Esophagus squamous epithelium (tissue), 5 donors: Measurements from ENCODE around the gene TCF4. TPM values are rescaled to one million over a fixed set of nuclear protein-coding genes. Genes with fewer than 3 reads are reported as not detected.

Experiments used
- DNase-seq: peaks from one replicate; lab custom pipeline; 2025; lab: John Stamatoyannopoulos, UW
- H3K27ac ChIP-seq, 4 donors: fragments of 200-600 bp; sonication (generic); one replicate each; pipeline ENCODE4 v1.5.1; 2016 to 2019; ENCODE audit warnings: mild to moderate bottlenecking in 1 of 4
- H3K27me3 ChIP-seq, 4 donors: fragments of 200-600 bp; sonication (generic); 1 replicate in 3 of 4; 2 replicates in 1 of 4; pipeline versions ENCODE4 v1.5.1 to v1.6.0; 2017 to 2021; ENCODE audit warnings: antibody characterized with exemption in 1 of 4
- H3K36me3 ChIP-seq, 3 donors: fragments of 200-600 bp; sonication (generic); one replicate each; pipeline ENCODE4 v1.5.1; 2016 to 2019
- H3K4me1 ChIP-seq, 3 donors: fragments of 200-600 bp; sonication (generic); one replicate each; pipeline ENCODE4 v1.5.1; 2017 to 2019
- H3K4me3 ChIP-seq, 4 donors: fragments of 200-600 bp; sonication (generic); 1 replicate in 3 of 4; 2 replicates in 1 of 4; pipeline ENCODE4 v1.5.1; 2016 to 2019; ENCODE audit warnings: mild to moderate bottlenecking in 2 of 4, moderate library complexity in 1 of 4
- H3K9me3 ChIP-seq, 3 donors: fragments of 200-600 bp; sonication (generic); one replicate each; pipeline ENCODE4 v1.5.1; 2016 to 2019
- CTCF ChIP-seq, 6 experiments: fragments of 450-650 bp in 4 of 6; fragments of 200-600 bp in 2 of 6; sonication (generic) in 2 of 6; IDR thresholded peaks; one replicate each; pipeline ENCODE4 v1.5.1; 2016 to 2019; ENCODE audit warnings: antibody characterized with exemption in 6 of 6, mild to moderate bottlenecking in 4 of 6, moderate library complexity in 4 of 6
- POLR2A ChIP-seq, 4 donors: fragments of 450-650 bp; IDR thresholded peaks; one replicate each; pipeline ENCODE4 v1.6.1; 2017; ENCODE audit warnings: antibody characterized with exemption in 4 of 4, mild to moderate bottlenecking in 4 of 4, moderate library complexity in 3 of 4
- WGBS, 2 donors: methylation state at CpG; one replicate each; pipeline ENCODE4 v1.1.5; 2018; 5-methylcytosine and 5-hydroxymethylcytosine counted together
- intact Hi-C: fragments of 100-400 bp; cut with DNase I; formaldehyde crosslinking; loops from one replicate; pipeline ENCODE4 v1.15.0; 2022
- total RNA-seq, 4 donors: library from RNA; depleted of rRNA; stranded (reverse); fragments of >200 nt; gene quantifications; one replicate each; pipeline ENCODE4 v1.1.0, GENCODE V29; 2016
- donor health status: DM: yes; HTN: yes; CAD: no.

The TCF4 gene
- total RNA-seq, 4 donors from 2014 or later, result 19.0 to 79.7 (median 26.0) TPM

- H3K27ac ChIP-seq, result peak overlapping the region; percentile 45 to 88 (median 74)
- peaks cover 0 to 73% (median 0%) of the 10 kb centered on the region in 3 donors for H3K4me1 ChIP-seq
- 34 to 37% methylated on average over 4 of the region's 4 CpGs for WGBS, 2 donors
- H3K36me3 ChIP-seq, result no peaks in the 10 kb centered on the region
- no peaks in the 10 kb centered on the region for H3K9me3 ChIP-seq
- peak overlapping the region in 3 of 4 donors; percentile 36 to 55 (median 37) for H3K4me3 ChIP-seq
- H3K27me3 ChIP-seq, result no peaks in the 10 kb centered on the region
- DNase-seq, result no peak
- no peak for TF ChIP-seq POLR2A (IDR thresholded peaks at IDR 0.05)
- no peak for TF ChIP-seq CTCF (IDR thresholded peaks at IDR 0.05)
- intact Hi-C loops, result no loop called here
Measured at GRCh38 chr18:55421308-55421614, 166.7 kb downstream of the TCF4 start.

- Histone ChIP-seq H3K4me3 (peak overlapping the region in 3 of 4 donors; percentile 36 to 55 (median 37)), H3K27me3 (no peaks in the 10 kb centered on the region), H3K36me3 (no peaks in the 10 kb centered on the region), H3K27ac (peak overlapping the region; percentile 62 to 88 (median 81)), H3K9me3 (no peaks in the 10 kb centered on the region), H3K4me1 (peaks cover 0 to 78% (median 0%) of the 10 kb centered on the region in 3 donors)
- no peak for DNase-seq
- intact Hi-C loops, result no loop called here
- no peak for TF ChIP-seq CTCF (IDR thresholded peaks at IDR 0.05)
- TF ChIP-seq POLR2A (IDR thresholded peaks at IDR 0.05), result no peak
- 27 to 30% methylated on average over 6 of the region's 6 CpGs for WGBS, 2 donors
Measured at GRCh38 chr18:55420665-55421307, 167.2 kb downstream of the TCF4 start.

GRCh38 chr18:55419947-55420664 is 167.9 kb downstream of the TCF4 start:
- H3K27me3 ChIP-seq, result no peaks in the 10 kb centered on the region
- peak overlapping the region in 3 of 4 donors; percentile 36 to 55 (median 37) for H3K4me3 ChIP-seq
- TF ChIP-seq CTCF (IDR thresholded peaks at IDR 0.05) (no peak), POLR2A (IDR thresholded peaks at IDR 0.05) (no peak)
- H3K4me1 ChIP-seq, result peaks cover 0 to 85% (median 3%) of the 10 kb centered on the region in 3 donors
- DNase-seq, result no peak
- H3K27ac ChIP-seq, result peak overlapping the region; percentile 62 to 88 (median 81)
- H3K36me3 ChIP-seq, result no peaks in the 10 kb centered on the region
- H3K9me3 ChIP-seq, result no peaks in the 10 kb centered on the region
- intact Hi-C loops, result loop anchor here (10.0 kb wide), 2 partner anchors 175 to 365 kb away; no protein-coding TSS in a partner anchor
- WGBS, 2 donors, result 21 to 23% methylated on average over 7 of the region's 7 CpGs

GRCh38 chr18:55419132-55419946 is 168.7 kb downstream of the TCF4 start:
- peak overlapping the region in 2 of 4 donors; percentile 36 to 55 for H3K4me3 ChIP-seq
- intact Hi-C loops, result loop anchor here (10.0 kb wide), 2 partner anchors 175 to 365 kb away; no protein-coding TSS in a partner anchor
- peaks cover 0 to 92% (median 3%) of the 10 kb centered on the region in 3 donors for H3K4me1 ChIP-seq

More at GRCh38 chr18:55419132-55419946, 168.7 kb downstream of the TCF4 start:
- DNase-seq, result no peak
- peak overlapping the region; percentile 62 to 88 (median 81) for H3K27ac ChIP-seq
- H3K9me3 ChIP-seq, result no peaks in the 10 kb centered on the region
- no peaks in the 10 kb centered on the region for H3K36me3 ChIP-seq
- H3K27me3 ChIP-seq, result no peaks in the 10 kb centered on the region
- TF ChIP-seq CTCF (IDR thresholded peaks at IDR 0.05) (no peak), POLR2A (IDR thresholded peaks at IDR 0.05) (no peak)
- WGBS, 2 donors, result 50 to 61% methylated on average over 5 of the region's 5 CpGs
